ENCODE measurements around the gene ZNF804B. TPM values are rescaled to one million over a fixed set of nuclear protein-coding genes. Genes with fewer than 3 reads are reported as not detected.

Gene ZNF804B
- total RNA-seq, 1 donor from 2014 or later, result not detected

DNA sequence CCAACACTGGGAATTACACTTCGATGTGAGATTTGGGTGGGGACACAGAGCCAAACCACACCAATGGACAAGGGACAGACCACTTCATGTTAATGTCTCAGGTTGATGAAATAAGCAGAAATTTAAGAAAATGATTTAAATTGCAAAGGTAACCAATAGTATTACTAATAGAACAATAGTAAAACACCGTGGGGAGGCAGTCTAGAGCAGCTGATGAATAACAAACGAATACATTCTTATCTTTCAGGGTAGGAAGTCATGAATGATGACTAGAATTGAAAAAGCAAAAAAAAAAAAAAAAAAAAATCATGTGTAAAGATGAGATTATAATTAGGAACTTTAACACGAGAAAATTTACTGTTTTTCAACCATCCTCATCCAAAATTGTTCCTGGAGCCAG, 207.9 kb downstream of the ZNF804B start:
- intact Hi-C loops (cut with DNase I), result no loop called here
- no peak for DNase-seq
- no peaks in the 10 kb centered on the region for H3K36me3 ChIP-seq
- no peaks in the 10 kb centered on the region for H3K9me3 ChIP-seq
- H3K27me3 ChIP-seq, result no peaks in the 10 kb centered on the region
- no peaks in the 10 kb centered on the region for H3K4me1 ChIP-seq
- ATAC-seq, result no peak
- H3K4me3 ChIP-seq, result no peak overlapping the region
- no peak overlapping the region for H3K27ac ChIP-seq
- TF ChIP-seq, protein P1, sequence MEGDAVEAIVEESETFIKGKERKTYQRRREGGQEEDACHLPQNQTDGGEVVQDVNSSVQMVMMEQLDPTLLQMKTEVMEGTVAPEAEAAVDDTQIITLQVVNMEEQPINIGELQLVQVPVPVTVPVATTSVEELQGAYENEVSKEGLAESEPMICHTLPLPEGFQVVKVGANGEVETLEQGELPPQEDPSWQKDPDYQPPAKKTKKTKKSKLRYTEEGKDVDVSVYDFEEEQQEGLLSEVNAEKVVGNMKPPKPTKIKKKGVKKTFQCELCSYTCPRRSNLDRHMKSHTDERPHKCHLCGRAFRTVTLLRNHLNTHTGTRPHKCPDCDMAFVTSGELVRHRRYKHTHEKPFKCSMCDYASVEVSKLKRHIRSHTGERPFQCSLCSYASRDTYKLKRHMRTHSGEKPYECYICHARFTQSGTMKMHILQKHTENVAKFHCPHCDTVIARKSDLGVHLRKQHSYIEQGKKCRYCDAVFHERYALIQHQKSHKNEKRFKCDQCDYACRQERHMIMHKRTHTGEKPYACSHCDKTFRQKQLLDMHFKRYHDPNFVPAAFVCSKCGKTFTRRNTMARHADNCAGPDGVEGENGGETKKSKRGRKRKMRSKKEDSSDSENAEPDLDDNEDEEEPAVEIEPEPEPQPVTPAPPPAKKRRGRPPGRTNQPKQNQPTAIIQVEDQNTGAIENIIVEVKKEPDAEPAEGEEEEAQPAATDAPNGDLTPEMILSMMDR (IDR thresholded peaks at IDR 0.05), result no peak

DNA sequence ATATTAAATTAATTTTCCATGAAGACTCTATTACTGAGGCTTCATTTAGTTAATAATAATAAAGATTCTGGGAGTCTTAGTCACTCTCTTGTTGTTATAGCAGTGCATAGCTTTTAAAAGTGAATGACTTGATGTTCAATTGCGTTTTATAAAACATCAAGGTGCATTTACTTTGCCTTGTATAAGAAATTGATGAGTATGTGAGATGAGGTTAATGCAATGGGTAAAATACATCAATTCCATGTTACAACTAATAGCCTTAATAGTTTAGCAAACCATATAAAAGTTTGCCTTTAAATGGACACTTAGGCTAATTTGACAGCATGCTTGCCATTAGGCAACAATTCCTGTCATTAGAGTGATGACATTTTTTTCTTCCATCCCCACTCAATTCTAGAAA, 209.7 kb downstream of the ZNF804B start:
- Histone ChIP-seq H3K4me3 (no peak overlapping the region), H3K27ac (no peak overlapping the region), H3K4me1 (no peaks in the 10 kb centered on the region), H3K27me3 (no peaks in the 10 kb centered on the region), H3K9me3 (no peaks in the 10 kb centered on the region), H3K36me3 (no peaks in the 10 kb centered on the region)
- DNase-seq (no peak), ATAC-seq (no peak)
- intact Hi-C loops (cut with DNase I), result no loop called here
- TF ChIP-seq, protein P1 (IDR thresholded peaks at IDR 0.05), result no peak

DNA sequence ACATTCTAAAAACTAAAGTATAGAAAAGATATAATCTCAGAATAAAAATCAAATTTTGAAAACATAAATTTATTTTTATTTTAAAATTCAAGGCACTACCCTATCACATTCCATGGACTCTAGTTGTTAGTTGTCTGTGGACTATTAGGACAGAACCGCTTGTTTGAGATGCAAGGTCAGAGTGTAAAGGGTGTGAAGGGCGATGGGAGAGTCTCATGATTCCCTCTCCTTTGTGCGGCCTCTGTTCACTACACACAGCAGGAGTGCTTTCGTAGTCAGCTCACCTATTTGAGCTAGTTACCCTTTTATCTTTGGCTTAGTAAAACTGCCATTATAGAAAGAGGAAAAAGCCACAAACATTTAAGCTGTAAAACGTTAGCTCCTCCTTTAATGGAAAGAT, 225.8 kb downstream of the ZNF804B start:
- Histone ChIP-seq H3K4me3 (no peak overlapping the region), H3K27me3 (no peaks in the 10 kb centered on the region), H3K4me1 (no peaks in the 10 kb centered on the region), H3K36me3 (no peaks in the 10 kb centered on the region), H3K9me3 (no peaks in the 10 kb centered on the region), H3K27ac (no peak overlapping the region)
- DNase-seq (no peak), ATAC-seq (no peak)
- intact Hi-C loops (cut with DNase I), result no loop called here
- TF ChIP-seq, protein P1 (IDR thresholded peaks at IDR 0.05), result no peak

DNA sequence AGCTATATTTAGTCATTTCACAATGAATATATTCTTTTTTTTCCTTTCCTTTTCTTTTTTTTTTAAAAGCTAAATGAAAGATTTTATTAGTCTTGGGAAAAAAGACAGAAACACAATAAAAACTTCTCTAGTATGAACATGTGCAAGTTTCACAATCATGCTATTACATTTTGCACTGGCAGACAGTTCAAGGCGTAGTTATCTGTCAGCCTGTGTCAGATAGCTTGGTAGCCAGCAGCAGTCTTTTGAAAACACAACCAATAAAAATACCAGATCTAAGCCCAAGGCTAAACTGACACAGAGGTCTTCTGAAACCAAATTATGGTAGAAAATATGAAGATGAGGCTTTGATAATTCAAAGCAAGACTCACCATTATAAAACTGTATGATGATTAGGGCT, 241.8 kb downstream of the ZNF804B start:
- Histone ChIP-seq H3K4me1 (no peaks in the 10 kb centered on the region), H3K36me3 (no peaks in the 10 kb centered on the region), H3K27ac (no peak overlapping the region), H3K4me3 (no peak overlapping the region), H3K27me3 (no peaks in the 10 kb centered on the region), H3K9me3 (no peaks in the 10 kb centered on the region)
- intact Hi-C loops (cut with DNase I), result no loop called here
- no peak for DNase-seq
- ATAC-seq, result no peak
- TF ChIP-seq, protein P1 (IDR thresholded peaks at IDR 0.05), result no peak

DNA sequence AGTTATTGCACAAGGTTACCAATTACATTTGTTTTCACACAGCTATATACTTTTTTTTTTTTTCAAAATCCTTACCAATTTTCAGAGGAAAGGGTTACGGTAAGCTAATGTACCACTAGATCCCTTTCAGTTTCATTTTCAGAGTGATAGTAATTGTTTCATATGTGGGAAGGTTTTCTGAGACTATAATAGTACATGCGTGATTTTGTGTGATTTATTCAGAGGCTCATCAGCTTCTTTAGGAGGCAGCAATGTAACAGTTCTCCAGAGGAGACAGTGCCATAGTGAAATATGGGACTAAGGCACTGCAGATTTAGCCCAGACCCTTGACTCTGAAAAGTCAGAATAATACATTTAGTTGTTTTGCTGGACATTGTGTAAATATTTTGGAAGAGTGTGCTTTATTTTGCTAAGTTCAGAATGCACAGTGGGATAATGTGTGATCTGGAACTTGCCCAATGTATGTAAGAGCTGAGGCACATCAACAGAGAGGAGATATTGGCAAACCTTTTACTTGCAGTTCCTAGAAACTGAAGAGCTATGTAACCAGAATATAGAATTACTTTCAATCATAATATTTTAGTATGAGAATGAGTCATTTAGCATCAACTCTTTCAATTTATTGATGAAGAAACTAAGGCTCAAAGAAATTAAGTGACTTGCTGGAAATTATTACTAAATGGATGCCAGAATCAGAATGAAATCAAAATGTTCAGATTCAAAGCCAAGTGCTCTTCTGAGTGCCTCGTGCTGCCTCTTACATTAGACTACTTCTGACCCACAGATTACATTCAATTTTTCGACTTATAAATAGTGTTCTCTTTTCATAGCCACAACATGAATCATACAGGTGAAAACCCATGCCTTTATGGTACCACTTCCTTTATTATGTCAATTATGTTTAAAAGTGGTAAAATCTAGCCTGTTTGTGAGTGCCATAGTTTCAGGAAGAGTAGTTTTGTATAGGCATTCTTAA, 243.8 kb downstream of the ZNF804B start:
- intact Hi-C loops (cut with DNase I), result no loop called here
- Histone ChIP-seq H3K4me1 (no peaks in the 10 kb centered on the region), H3K9me3 (no peaks in the 10 kb centered on the region), H3K36me3 (no peaks in the 10 kb centered on the region), H3K27ac (no peak overlapping the region), H3K4me3 (peak overlapping the region; percentile 29), H3K27me3 (no peaks in the 10 kb centered on the region)
- DNase-seq (no peak), ATAC-seq (no peak)
- TF ChIP-seq, protein P1 (IDR thresholded peaks at IDR 0.05), result no peak
